Rectal smooth muscle tissue (tissue), 1 donor: Measurements from ENCODE around the gene IL1R1.

Source experiments
- H3K27ac ChIP-seq: one replicate; pipeline ENCODE4 v1.7.0; 2013; ENCODE audit warnings: low read depth, low read length, inconsistent platforms
- H3K27me3 ChIP-seq: one replicate; pipeline ENCODE4 v1.7.0; 2013; ENCODE audit warnings: low read length; ENCODE audit not compliant: control insufficient read depth, insufficient read depth
- H3K36me3 ChIP-seq: one replicate; pipeline ENCODE4 v1.7.0; 2013; ENCODE audit warnings: low read length; ENCODE audit not compliant: control insufficient read depth, insufficient read depth
- H3K4me1 ChIP-seq: one replicate; pipeline ENCODE4 v1.7.0; 2013; ENCODE audit warnings: low read length; ENCODE audit not compliant: control insufficient read depth, insufficient read depth
- H3K4me3 ChIP-seq: one replicate; pipeline ENCODE4 v1.7.0; 2013; ENCODE audit warnings: low read length
- H3K9ac ChIP-seq: one replicate; pipeline ENCODE4 v1.7.0; 2013; ENCODE audit warnings: low read length

IL1R1 gene

GRCh38 chr2:102171946-102172345 lies 29.4 kb downstream of the IL1R1 start:
- Histone ChIP-seq H3K36me3 (no peaks in the 10 kb centered on the region), H3K27me3 (no peaks in the 10 kb centered on the region), H3K4me1 (no peaks in the 10 kb centered on the region), H3K9ac (no peak overlapping the region), H3K4me3 (no peak overlapping the region), H3K27ac (no peak overlapping the region)

GRCh38 chr2:102172745-102173144 lies 30.2 kb downstream of the IL1R1 start:
- Histone ChIP-seq H3K4me3 (no peak overlapping the region), H3K27ac (no peak overlapping the region), H3K36me3 (no peaks in the 10 kb centered on the region), H3K4me1 (no peaks in the 10 kb centered on the region), H3K27me3 (no peaks in the 10 kb centered on the region), H3K9ac (no peak overlapping the region)

DNA sequence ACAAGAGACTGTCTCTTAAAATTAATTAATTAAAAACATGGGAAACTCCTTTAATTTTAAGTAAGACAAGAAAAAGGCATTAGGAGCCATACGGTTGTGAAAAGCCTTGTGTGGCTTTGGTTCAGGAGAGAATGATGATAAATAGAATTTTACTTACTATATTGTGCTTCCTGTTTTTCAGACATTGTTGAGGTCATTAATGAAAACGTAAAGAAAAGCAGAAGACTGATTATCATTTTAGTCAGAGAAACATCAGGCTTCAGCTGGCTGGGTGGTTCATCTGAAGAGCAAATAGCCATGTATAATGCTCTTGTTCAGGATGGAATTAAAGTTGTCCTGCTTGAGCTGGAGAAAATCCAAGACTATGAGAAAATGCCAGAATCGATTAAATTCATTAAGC lies 33.6 kb downstream of the IL1R1 start:
- Histone ChIP-seq H3K27me3 (no peaks in the 10 kb centered on the region), H3K4me3 (no peak overlapping the region), H3K4me1 (no peaks in the 10 kb centered on the region), H3K27ac (no peak overlapping the region), H3K9ac (no peak overlapping the region), H3K36me3 (no peaks in the 10 kb centered on the region)

- Histone ChIP-seq H3K9ac (no peak overlapping the region), H3K4me3 (no peak overlapping the region), H3K36me3 (no peaks in the 10 kb centered on the region), H3K27me3 (no peaks in the 10 kb centered on the region), H3K27ac (no peak overlapping the region), H3K4me1 (no peaks in the 10 kb centered on the region)
Measured at GRCh38 chr2:102177814-102178478, 35.4 kb downstream of the IL1R1 start.

GRCh38 chr2:102179061-102179460 lies 36.5 kb downstream of the IL1R1 start:
- H3K27ac ChIP-seq, result no peak overlapping the region
- H3K36me3 ChIP-seq, result no peaks in the 10 kb centered on the region
- H3K4me1 ChIP-seq, result no peaks in the 10 kb centered on the region
- H3K4me3 ChIP-seq, result no peak overlapping the region
- no peak overlapping the region for H3K9ac ChIP-seq
- no peaks in the 10 kb centered on the region for H3K27me3 ChIP-seq

- no peak overlapping the region for H3K9ac ChIP-seq
- H3K4me1 ChIP-seq, result no peaks in the 10 kb centered on the region
- H3K36me3 ChIP-seq, result no peaks in the 10 kb centered on the region
- H3K27me3 ChIP-seq, result no peaks in the 10 kb centered on the region
- H3K4me3 ChIP-seq, result no peak overlapping the region
- H3K27ac ChIP-seq, result no peak overlapping the region
Measured at GRCh38 chr2:102179788-102180686, 37.5 kb downstream of the IL1R1 start.

DNA sequence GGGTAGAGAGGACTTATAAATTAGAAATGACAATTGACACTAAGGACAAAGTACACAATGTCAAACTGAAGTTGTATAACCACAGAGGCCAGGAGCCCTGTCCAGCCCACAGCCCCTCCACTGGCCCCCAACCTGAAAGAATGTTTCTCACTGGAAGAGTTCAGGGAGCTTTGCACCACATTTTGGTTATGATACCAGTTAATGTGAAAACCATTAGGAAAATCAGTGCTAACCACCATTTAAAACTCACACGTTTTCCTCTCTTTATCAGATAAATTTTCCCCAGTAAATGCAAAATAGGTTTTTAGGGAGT lies 38.1 kb downstream of the IL1R1 start:
- Histone ChIP-seq H3K27ac (no peak overlapping the region), H3K27me3 (no peaks in the 10 kb centered on the region), H3K4me3 (no peak overlapping the region), H3K4me1 (no peaks in the 10 kb centered on the region), H3K9ac (no peak overlapping the region), H3K36me3 (no peaks in the 10 kb centered on the region)

- H3K27ac ChIP-seq, result no peak overlapping the region
- H3K36me3 ChIP-seq, result no peaks in the 10 kb centered on the region
- H3K4me3 ChIP-seq, result no peak overlapping the region
- H3K9ac ChIP-seq, result no peak overlapping the region
- H3K4me1 ChIP-seq, result no peaks in the 10 kb centered on the region
- H3K27me3 ChIP-seq, result no peaks in the 10 kb centered on the region
Measured at GRCh38 chr2:102181376-102181775, 38.8 kb downstream of the IL1R1 start.

- peaks cover 4% of the 10 kb centered on the region for H3K27me3 ChIP-seq
- no peak overlapping the region for H3K27ac ChIP-seq
Measured at GRCh38 chr2:102181919-102182635, 39.5 kb downstream of the IL1R1 start.

GRCh38 chr2:102184018-102184417 lies 41.5 kb downstream of the IL1R1 start:
- no peaks in the 10 kb centered on the region for H3K4me1 ChIP-seq
- no peaks in the 10 kb centered on the region for H3K36me3 ChIP-seq
- no peak overlapping the region for H3K27ac ChIP-seq
- H3K9ac ChIP-seq, result no peak overlapping the region
- H3K27me3 ChIP-seq, result peaks cover 4% of the 10 kb centered on the region
- H3K4me3 ChIP-seq, result no peak overlapping the region

More at GRCh38 chr2:102181919-102182635, 39.5 kb downstream of the IL1R1 start:
- Histone ChIP-seq H3K4me1 (no peaks in the 10 kb centered on the region), H3K36me3 (no peaks in the 10 kb centered on the region), H3K4me3 (no peak overlapping the region), H3K9ac (no peak overlapping the region)

DNA sequence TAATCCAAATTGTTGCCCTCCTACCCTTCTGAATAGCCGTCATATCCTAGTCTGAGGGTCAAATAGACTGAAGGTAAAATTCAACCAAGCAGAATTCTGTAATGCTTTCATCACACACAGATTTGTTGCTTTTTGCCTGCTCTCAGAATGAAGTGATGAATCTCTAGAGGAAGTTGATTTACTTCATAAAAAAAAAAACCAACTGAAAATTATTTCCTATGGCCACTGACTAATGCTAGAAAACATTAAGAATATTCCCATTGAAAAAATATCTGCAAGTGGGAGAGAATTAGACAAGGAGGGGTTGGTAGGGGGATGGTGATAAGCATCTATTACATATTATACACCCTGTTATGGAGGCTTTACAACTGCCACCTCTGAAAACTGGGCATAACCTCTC lies 42.0 kb downstream of the IL1R1 start:
- H3K36me3 ChIP-seq, result no peaks in the 10 kb centered on the region
- no peak overlapping the region for H3K9ac ChIP-seq
- peaks cover 4% of the 10 kb centered on the region for H3K27me3 ChIP-seq
- no peak overlapping the region for H3K27ac ChIP-seq
- H3K4me3 ChIP-seq, result no peak overlapping the region
- no peaks in the 10 kb centered on the region for H3K4me1 ChIP-seq

DNA sequence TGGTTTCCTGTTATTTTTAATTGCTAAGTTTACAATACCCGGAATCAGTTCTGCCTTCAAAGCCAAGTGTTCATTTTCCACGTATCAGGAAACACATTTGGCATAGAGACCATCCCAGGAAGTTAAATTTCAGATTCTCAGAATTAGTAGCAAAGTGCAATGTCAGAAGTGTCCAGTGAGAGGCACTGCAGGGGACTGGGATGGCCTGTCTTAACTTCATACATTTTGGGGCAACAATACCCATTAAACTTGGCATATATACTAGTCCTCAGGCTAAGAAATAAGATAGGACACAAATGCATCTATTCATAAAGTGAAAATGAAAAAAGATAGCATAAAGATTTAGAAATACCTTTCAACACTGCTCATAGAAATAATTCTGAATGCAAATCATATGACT lies 42.8 kb downstream of the IL1R1 start:
- Histone ChIP-seq H3K4me1 (no peaks in the 10 kb centered on the region), H3K36me3 (no peaks in the 10 kb centered on the region), H3K27me3 (peaks cover 4% of the 10 kb centered on the region), H3K9ac (no peak overlapping the region), H3K27ac (no peak overlapping the region), H3K4me3 (no peak overlapping the region)
